G401 (cell line): ENCODE results near the gene PRKCG. TPM values are rescaled to one million over a fixed set of nuclear protein-coding genes. Genes with fewer than 3 reads are reported as not detected.

Experiments
- DNase-seq: peaks from one replicate; pipeline ENCODE4 v3.0.0-alpha.2; 2015; ENCODE audit warnings: low spot score
- in situ Hi-C: cut with HindIII; loops from 2 replicates; pipeline ENCODE4 v1.10.0; 2016; ENCODE audit warnings: low sequenced_read_pairs, mixed read lengths
- total RNA-seq: library from RNA; depleted of rRNA; stranded (reverse); fragments of >200 nt; shearing (Covaris generic); gene quantifications from 2 replicates; pipeline ENCODE4 v1.2.3, GENCODE V29; 2014

PRKCG gene
- total RNA-seq, 1 experiment from 2014 or later: 0.17 TPM

GRCh38 chr19:53892301-53892980 is 10.4 kb downstream of the PRKCG start:
- in situ Hi-C loops: loop anchor here (10.0 kb wide), 1 partner anchor 62 kb away; no protein-coding TSS in a partner anchor
- DNase-seq: no peak

GRCh38 chr19:53892981-53893325 is 11.0 kb downstream of the PRKCG start:
- peak; percentile 36 for DNase-seq
- in situ Hi-C loops: loop anchor here (10.0 kb wide), 1 partner anchor 62 kb away; no protein-coding TSS in a partner anchor

- DNase-seq: no peak
- in situ Hi-C loops: loop anchor here (10.0 kb wide), 1 partner anchor 60 kb away; no protein-coding TSS in a partner anchor
Observed at GRCh38 chr19:53894707-53895106, 12.7 kb downstream of the PRKCG start.

- in situ Hi-C loops: loop anchor here (10.0 kb wide), 1 partner anchor 58 kb away; no protein-coding TSS in a partner anchor
- DNase-seq: no peak
Observed at GRCh38 chr19:53896682-53897081, 14.7 kb downstream of the PRKCG start.

- no peak for DNase-seq
- in situ Hi-C loops: loop anchor here (10.0 kb wide), 1 partner anchor 57 kb away; no protein-coding TSS in a partner anchor
Observed at GRCh38 chr19:53897459-53897858, 15.5 kb downstream of the PRKCG start.

GRCh38 chr19:53898166-53898565 is 16.2 kb downstream of the PRKCG start:
- no peak for DNase-seq
- in situ Hi-C loops: loop anchor here (10.0 kb wide), 1 partner anchor 57 kb away; no protein-coding TSS in a partner anchor

GRCh38 chr19:53898636-53899341 is 16.8 kb downstream of the PRKCG start:
- DNase-seq: no peak
- in situ Hi-C loops: loop anchor here (10.0 kb wide), 1 partner anchor 56 kb away; no protein-coding TSS in a partner anchor

- in situ Hi-C loops: no loop called here
- no peak for DNase-seq
Observed at GRCh38 chr19:53900191-53900860, 18.3 kb downstream of the PRKCG start.

GRCh38 chr19:53903055-53903680 is 21.2 kb downstream of the PRKCG start:
- no peak for DNase-seq
- in situ Hi-C loops: no loop called here

- in situ Hi-C loops: no loop called here
- DNase-seq: no peak
Observed at GRCh38 chr19:53904909-53905308, 22.9 kb downstream of the PRKCG start.

GRCh38 chr19:53905787-53906186 is 23.8 kb downstream of the PRKCG start:
- DNase-seq: no peak
- in situ Hi-C loops: no loop called here

GRCh38 chr19:53906211-53907192 is 24.5 kb downstream of the PRKCG start:
- in situ Hi-C loops: no loop called here

GRCh38 chr19:53907193-53907581 is 25.2 kb downstream of the PRKCG start:
- no peak for DNase-seq
- in situ Hi-C loops: no loop called here

More at GRCh38 chr19:53906211-53907192, 24.5 kb downstream of the PRKCG start:
- peak; percentile 56 for DNase-seq

GRCh38 chr19:53907690-53908089 is 25.7 kb downstream of the PRKCG start:
- in situ Hi-C loops: no loop called here
- DNase-seq: no peak

- in situ Hi-C loops: no loop called here
- peak; percentile 91 for DNase-seq
Observed at GRCh38 chr19:53908106-53908934, 26.3 kb downstream of the PRKCG start.

- DNase-seq: peak; percentile 80
- in situ Hi-C loops: no loop called here
Observed at GRCh38 chr19:53908935-53909415, 27.0 kb downstream of the PRKCG start, which contains the start of gene CACNG7. TSS of gene CACNG7 (plus strand) at chr19:53909278. CDS start at chr19:53912832, 3,554 bp downstream.

GRCh38 chr19:53909471-53910169 is 27.6 kb downstream of the PRKCG start:
- in situ Hi-C loops: no loop called here
- DNase-seq: no peak
